LNCaP clone FGC (cell line): ENCODE data around the gene YKT6.

Experiments
- DNase-seq: peaks from one replicate; pipeline ENCODE4 v3.0.0-alpha.2; 2011; ENCODE audit warnings: low read depth
- H3K4me3 ChIP-seq: 2 replicates; pipeline ENCODE4 v1.5.1; 2011; ENCODE audit warnings: mild to moderate bottlenecking, low read depth, low read length, control low read depth
- CTCF ChIP-seq: IDR thresholded peaks from 2 replicates; pipeline ENCODE4 v1.5.1; 2012; ENCODE audit warnings: mild to moderate bottlenecking; ENCODE audit not compliant: control insufficient read depth, insufficient read depth; ENCODE audit errors: extremely low read depth

The YKT6 gene

GRCh38 chr7:44258865-44259546 lies 58.2 kb downstream of the YKT6 start:
- no peak for DNase-seq
- no peak overlapping the region for H3K4me3 ChIP-seq
- no peak for TF ChIP-seq CTCF

DNA sequence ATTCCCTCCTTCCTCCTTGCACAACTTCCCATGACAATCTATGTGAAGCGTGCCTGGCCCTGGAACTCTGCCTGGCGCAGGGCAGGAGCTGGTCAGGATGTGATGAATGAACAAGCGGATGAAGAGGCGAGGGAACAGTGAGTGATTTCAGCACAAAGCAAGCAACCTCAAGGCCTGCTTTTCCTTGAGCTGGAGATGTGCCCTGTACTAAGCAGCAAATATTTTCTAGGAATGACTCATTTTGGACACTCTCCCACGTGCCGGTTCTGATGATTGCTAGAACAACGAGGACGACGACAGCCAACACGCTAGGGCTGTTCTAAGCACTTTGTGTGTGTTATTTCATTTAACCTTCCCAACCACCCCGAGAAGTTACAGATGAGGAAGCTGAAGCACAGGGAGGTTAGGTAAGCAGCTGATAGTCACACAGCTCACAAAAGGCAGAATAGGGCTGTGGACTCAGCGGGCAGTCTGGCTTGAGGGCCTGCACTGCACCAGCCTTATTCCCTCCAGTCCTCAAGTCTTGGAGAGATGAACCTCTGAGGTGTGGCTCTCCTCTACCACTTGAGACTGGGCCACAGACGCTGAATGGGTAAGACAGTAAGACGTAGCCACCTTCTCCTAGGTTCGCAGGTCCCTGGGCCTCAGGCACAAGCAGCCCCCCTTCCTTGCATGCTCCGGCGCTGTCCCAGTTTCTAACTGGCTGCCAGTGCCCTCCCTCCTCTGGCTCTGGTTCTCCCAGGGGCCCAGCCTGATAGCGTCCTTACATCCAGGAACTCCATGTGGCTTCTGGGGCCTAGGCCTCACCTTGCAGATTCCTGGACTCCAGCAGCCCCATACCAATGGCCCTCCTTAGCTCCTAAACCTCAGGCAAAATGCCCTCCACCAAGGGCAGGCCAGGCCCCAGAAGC lies 59.0 kb downstream of the YKT6 start:
- H3K4me3 ChIP-seq: no peak overlapping the region
- peak; percentile 11 for DNase-seq
- no peak for TF ChIP-seq CTCF

GRCh38 chr7:44261240-44261639 lies 60.5 kb downstream of the YKT6 start:
- no peak overlapping the region for H3K4me3 ChIP-seq
- no peak for TF ChIP-seq CTCF
- DNase-seq: no peak

DNA sequence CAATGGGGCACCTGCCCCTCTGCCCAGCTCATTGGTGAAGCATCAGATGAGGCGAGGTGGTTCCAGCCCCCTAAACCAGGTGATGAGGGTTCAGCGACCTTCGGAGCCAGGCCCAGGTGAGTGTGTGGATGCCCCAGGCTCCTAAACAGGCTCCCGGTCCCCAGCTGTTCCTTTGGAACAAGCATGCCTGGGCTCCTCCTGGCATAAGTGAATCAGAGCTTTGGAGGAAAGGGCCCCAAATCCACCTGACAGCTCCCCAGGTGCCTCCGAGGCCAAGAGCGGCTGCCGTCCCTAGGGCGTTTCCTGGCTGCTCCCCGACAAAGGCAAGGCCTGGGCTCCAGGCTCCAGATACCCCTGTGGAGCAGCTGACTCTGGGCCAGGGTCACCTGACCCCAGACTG lies 61.3 kb downstream of the YKT6 start:
- H3K4me3 ChIP-seq: no peak overlapping the region
- TF ChIP-seq CTCF: no peak
- no peak for DNase-seq

DNA sequence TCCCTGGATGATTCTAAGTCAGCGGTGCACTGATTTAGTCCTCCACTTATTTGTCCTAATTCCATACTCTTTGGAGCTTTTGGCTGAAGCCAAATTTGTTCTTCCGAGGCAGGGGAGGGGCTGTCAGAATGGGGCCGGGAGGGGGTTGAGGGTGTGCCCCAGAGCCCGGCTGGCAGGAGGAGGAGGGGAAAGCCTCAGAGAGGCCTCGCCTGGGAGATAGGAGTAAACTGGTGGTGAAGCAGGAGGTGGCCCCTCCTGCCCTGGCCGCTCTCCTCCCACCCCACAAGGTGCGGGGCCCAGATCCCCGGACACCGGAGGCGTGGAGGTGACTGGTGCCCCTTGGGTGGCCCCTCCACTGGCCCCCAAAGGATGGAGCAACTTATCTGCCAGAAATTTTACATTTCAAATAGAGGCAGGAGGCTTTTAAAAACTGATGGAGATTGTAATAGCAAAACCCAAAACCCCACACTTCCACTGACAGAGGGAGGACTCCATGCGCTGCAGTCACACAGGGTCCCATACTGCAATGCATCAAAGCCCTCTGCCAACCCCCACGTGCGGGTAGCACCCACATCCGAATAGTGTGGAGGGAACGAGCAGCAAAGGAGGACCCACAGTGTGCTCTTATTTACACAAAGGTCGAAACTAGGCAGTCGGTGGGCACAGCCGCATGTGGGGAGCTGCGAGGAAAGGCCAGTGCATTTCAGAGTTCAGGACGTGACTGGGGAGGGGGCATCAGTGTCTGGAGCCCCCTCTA lies 62.7 kb downstream of the YKT6 start:
- no peak for TF ChIP-seq CTCF
- no peak overlapping the region for H3K4me3 ChIP-seq
- DNase-seq: no peak
